ENCODE data around the gene LRP8.

DNA sequence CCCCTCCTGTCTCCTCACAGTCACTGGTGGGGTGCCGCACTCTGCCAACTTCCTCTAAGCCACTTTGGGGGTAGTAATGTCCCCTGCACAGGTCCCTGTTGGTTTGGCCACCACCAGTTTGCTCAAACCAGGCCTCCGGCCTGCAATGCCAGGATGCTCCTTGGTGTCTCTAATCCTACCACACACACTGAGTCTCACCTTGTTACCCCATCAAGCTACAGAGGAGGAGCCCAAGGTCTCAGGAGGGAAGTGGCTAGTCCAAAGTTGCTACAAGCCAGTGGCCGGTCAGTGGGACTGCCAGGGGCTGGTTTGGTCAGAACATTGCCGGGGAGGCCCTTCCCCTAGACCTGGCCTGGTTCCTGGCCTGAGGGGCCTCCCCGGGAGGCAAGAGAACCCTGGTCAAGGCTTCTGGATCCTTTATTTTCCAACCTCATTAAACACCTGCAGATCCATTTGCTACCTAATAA lies 21.5 kb upstream of the LRP8 start:
- TF ChIP-seq POLR2A (IDR thresholded peaks at IDR 0.05; ENCODE audit: low read depth, low read length) (no peak), POLR2AphosphoS5 (IDR thresholded peaks at IDR 0.05; ENCODE audit: low read depth, low read length) (no peak), TAF1 (IDR thresholded peaks at IDR 0.05; ENCODE audit: low read depth, low read length) (no peak), SPI1 (IDR thresholded peaks at IDR 0.05; ENCODE audit: low read depth, low read length) (no peak)

All from GM12891 (cell line).